ENCODE results near the gene LRRC26.

LRRC26 gene

GRCh38 chr9:137192859-137193258 is 23.0 kb upstream of the LRRC26 start:
- ChIA-PET POLR2A (interaction anchor here (1.5 to 1.7 kb wide), 2 partner anchors 63 to 106 kb away, joined by 4 to 5 read pairs; partner anchors contain the start of gene MAN1B1), CTCF (no interaction called here)
- TF ChIP-seq SUZ12 (IDR thresholded peaks at IDR 0.05): no peak
- no peak for TF ChIP-seq PKNOX1 (IDR thresholded peaks at IDR 0.05)
- TF ChIP-seq CTBP1 (IDR thresholded peaks at IDR 0.05; ENCODE audit: borderline replicate concordance): no peak
- TF ChIP-seq ELF4 (IDR thresholded peaks at IDR 0.05): no peak
- no peak for TF ChIP-seq FOXK2 (IDR thresholded peaks at IDR 0.05)
- TF ChIP-seq ARNT (IDR thresholded peaks at IDR 0.05): no peak
- no peak for TF ChIP-seq L3MBTL2 (conservative IDR thresholded peaks at IDR 0.05)
- no peak for TF ChIP-seq FOXM1 (IDR thresholded peaks at IDR 0.05; ENCODE audit: borderline replicate concordance)
- TF ChIP-seq SP1 (IDR thresholded peaks at IDR 0.05): no peak
- no peak for TF ChIP-seq NFRKB (IDR thresholded peaks at IDR 0.05)
- no peak for TF ChIP-seq HDGF (IDR thresholded peaks at IDR 0.05; ENCODE audit: borderline replicate concordance)
- no peak for TF ChIP-seq ZNF384 (IDR thresholded peaks at IDR 0.05)
- no peak for TF ChIP-seq FOXA1 (IDR thresholded peaks at IDR 0.05)
- no peak for TF ChIP-seq LEF1 (IDR thresholded peaks at IDR 0.05; ENCODE audit: borderline replicate concordance)
- no peak for TF ChIP-seq BHLHE40 (IDR thresholded peaks at IDR 0.05; ENCODE audit: borderline replicate concordance)
- no peak for TF ChIP-seq TARDBP (IDR thresholded peaks at IDR 0.05)
- DNase-seq (ENCODE audit: extremely low spot score): no peak

GRCh38 chr9:137192448-137192780 is 22.6 kb upstream of the LRRC26 start:
- ChIA-PET POLR2A (interaction anchor here (1.5 to 1.7 kb wide), 3 partner anchors 13 to 106 kb away, joined by 4 to 6 read pairs (median 5); partner anchors contain the start of genes MAN1B1, NDOR1 and TMEM203), CTCF (interaction anchor here (0.6 kb wide), 1 partner anchor 688 kb away, joined by 3 read pairs; no protein-coding TSS in a partner anchor)
- no peak for DNase-seq (ENCODE audit: extremely low spot score)
- TF ChIP-seq PKNOX1 (IDR thresholded peaks at IDR 0.05): no peak
- TF ChIP-seq ARNT (IDR thresholded peaks at IDR 0.05): no peak
- TF ChIP-seq ELF4 (IDR thresholded peaks at IDR 0.05): no peak
- no peak for TF ChIP-seq SP1 (IDR thresholded peaks at IDR 0.05)
- no peak for TF ChIP-seq HDGF (IDR thresholded peaks at IDR 0.05; ENCODE audit: borderline replicate concordance)
- no peak for TF ChIP-seq FOXA1 (IDR thresholded peaks at IDR 0.05)

- ChIA-PET CTCF (interaction anchor here (0.6 kb wide), 1 partner anchor 689 kb away, joined by 3 read pairs; no protein-coding TSS in a partner anchor), POLR2A (interaction anchor here (1.3 to 2.0 kb wide), 5 partner anchors 9 to 105 kb away, joined by 3 to 6 read pairs (median 5); partner anchors contain the start of genes MAN1B1, NDOR1, TMEM203 and TPRN)
- TF ChIP-seq HDGF (IDR thresholded peaks at IDR 0.05; ENCODE audit: borderline replicate concordance) (no peak), PKNOX1 (IDR thresholded peaks at IDR 0.05) (no peak), L3MBTL2 (conservative IDR thresholded peaks at IDR 0.05) (no peak), FOXA1 (IDR thresholded peaks at IDR 0.05) (no peak), BHLHE40 (IDR thresholded peaks at IDR 0.05; ENCODE audit: borderline replicate concordance) (no peak), CTBP1 (IDR thresholded peaks at IDR 0.05; ENCODE audit: borderline replicate concordance) (no peak), LEF1 (IDR thresholded peaks at IDR 0.05; ENCODE audit: borderline replicate concordance) (no peak), TARDBP (IDR thresholded peaks at IDR 0.05) (no peak), NFRKB (IDR thresholded peaks at IDR 0.05) (no peak), ELF4 (IDR thresholded peaks at IDR 0.05) (no peak), FOXK2 (IDR thresholded peaks at IDR 0.05) (no peak), SUZ12 (IDR thresholded peaks at IDR 0.05) (no peak), SP1 (IDR thresholded peaks at IDR 0.05) (no peak), ARNT (IDR thresholded peaks at IDR 0.05) (no peak), FOXM1 (IDR thresholded peaks at IDR 0.05; ENCODE audit: borderline replicate concordance) (no peak), ZNF384 (IDR thresholded peaks at IDR 0.05) (no peak)
- no peak for DNase-seq (ENCODE audit: extremely low spot score)
Observed at GRCh38 chr9:137191691-137192447, 22.0 kb upstream of the LRRC26 start.

DNA sequence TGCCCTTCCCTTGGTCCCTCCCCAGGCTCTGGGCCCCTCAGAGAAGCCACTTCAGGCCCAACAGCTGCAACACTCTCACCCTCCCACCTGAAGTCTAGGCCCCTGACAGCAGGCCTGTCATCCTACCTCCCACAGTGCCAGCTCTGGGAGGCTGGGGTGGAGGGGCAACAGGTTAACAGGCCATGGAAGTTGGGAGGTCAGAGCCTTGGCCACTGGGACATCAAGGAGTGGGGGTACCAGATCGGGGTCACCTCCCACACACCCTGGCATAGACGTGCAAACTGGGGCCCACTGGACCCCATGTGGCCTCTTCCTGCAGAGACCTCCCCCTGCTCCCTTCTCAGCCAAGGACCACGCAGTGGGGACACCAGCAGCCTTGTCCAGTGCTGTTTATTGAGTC is 21.4 kb upstream of the LRRC26 start:
- TF ChIP-seq FOXA1 (IDR thresholded peaks at IDR 0.05) (no peak), BHLHE40 (IDR thresholded peaks at IDR 0.05; ENCODE audit: borderline replicate concordance) (no peak), PKNOX1 (IDR thresholded peaks at IDR 0.05) (no peak), TARDBP (IDR thresholded peaks at IDR 0.05) (no peak), NFRKB (IDR thresholded peaks at IDR 0.05) (no peak), HDGF (IDR thresholded peaks at IDR 0.05; ENCODE audit: borderline replicate concordance) (no peak), ARNT (IDR thresholded peaks at IDR 0.05) (no peak), CTBP1 (IDR thresholded peaks at IDR 0.05; ENCODE audit: borderline replicate concordance) (no peak), ELF4 (IDR thresholded peaks at IDR 0.05) (no peak), SP1 (IDR thresholded peaks at IDR 0.05) (no peak), LEF1 (IDR thresholded peaks at IDR 0.05; ENCODE audit: borderline replicate concordance) (no peak), L3MBTL2 (conservative IDR thresholded peaks at IDR 0.05) (no peak), FOXK2 (IDR thresholded peaks at IDR 0.05) (no peak), FOXM1 (IDR thresholded peaks at IDR 0.05; ENCODE audit: borderline replicate concordance) (no peak)
- POLR2A ChIA-PET: interaction anchor here (1.3 to 2.0 kb wide), 4 partner anchors 10 to 105 kb away, joined by 3 to 6 read pairs (median 4); partner anchors contain the start of genes MAN1B1, NDOR1, TMEM203 and TPRN
- DNase-seq (ENCODE audit: extremely low spot score): no peak
- CTCF ChIA-PET: no interaction called here

DNA sequence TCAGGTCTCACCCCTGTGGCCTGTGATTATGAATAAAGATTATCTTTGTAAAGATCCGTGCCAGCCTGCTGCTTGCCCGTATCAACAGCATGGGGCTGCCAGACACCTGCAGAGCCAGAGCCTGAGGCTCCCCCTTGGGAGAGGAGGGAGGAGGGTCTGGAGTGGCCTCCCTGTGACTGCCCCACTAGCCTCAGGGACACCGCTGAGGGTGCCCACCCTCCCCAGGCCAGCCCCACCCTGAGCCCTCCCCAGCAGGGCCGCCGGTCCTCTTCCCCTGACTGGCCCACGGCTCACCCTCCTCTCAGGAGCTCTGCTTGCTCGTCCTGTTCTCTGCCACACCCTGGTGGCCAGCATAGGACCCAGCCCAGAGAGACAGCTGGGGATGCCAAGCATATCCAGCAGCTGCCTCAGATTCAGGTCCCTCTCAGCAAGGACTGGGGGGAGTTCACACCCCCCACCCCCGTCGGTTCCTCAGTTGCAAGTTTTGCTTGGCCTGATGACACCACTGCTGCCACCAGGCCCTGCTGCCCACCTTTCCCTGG is 20.5 kb upstream of the LRRC26 start:
- CTCF ChIA-PET: interaction anchor here (1.5 kb wide), 1 partner anchor 47 kb away, joined by 5 read pairs; no protein-coding TSS in a partner anchor
- POLR2A ChIA-PET: interaction anchor here (1.1 to 2.7 kb wide), 5 partner anchors 8 to 60 kb away, joined by 3 to 19 read pairs (median 6); partner anchors contain the start of gene TPRN
- TF ChIP-seq ARNT (IDR thresholded peaks at IDR 0.05) (no peak), L3MBTL2 (conservative IDR thresholded peaks at IDR 0.05) (no peak), SP1 (IDR thresholded peaks at IDR 0.05) (no peak), BHLHE40 (IDR thresholded peaks at IDR 0.05; ENCODE audit: borderline replicate concordance) (no peak), ELF4 (IDR thresholded peaks at IDR 0.05) (no peak), NFRKB (IDR thresholded peaks at IDR 0.05) (no peak), TARDBP (IDR thresholded peaks at IDR 0.05) (no peak), CTBP1 (IDR thresholded peaks at IDR 0.05; ENCODE audit: borderline replicate concordance) (no peak), LEF1 (IDR thresholded peaks at IDR 0.05; ENCODE audit: borderline replicate concordance) (no peak), FOXM1 (IDR thresholded peaks at IDR 0.05; ENCODE audit: borderline replicate concordance) (no peak), SUZ12 (IDR thresholded peaks at IDR 0.05) (no peak), ZNF384 (IDR thresholded peaks at IDR 0.05) (no peak), PKNOX1 (IDR thresholded peaks at IDR 0.05) (no peak)
- no peak for DNase-seq (ENCODE audit: extremely low spot score)
